ENCODE data around the gene TLE4. TPM values are rescaled to one million over a fixed set of nuclear protein-coding genes. Genes with fewer than 3 reads are reported as not detected.
"Not testable (repeated sequence)": the region's sequence is repeated elsewhere in the genome, so short reads cannot be mapped to it uniquely, and the experiment has no call there.

TLE4 gene
- total RNA-seq, 1 donor from 2014 or later = 62.6 TPM

- Mint-ChIP-seq H3K27me3 (no peaks in the 10 kb centered on the region), H3K36me3 (ENCODE audit: low read depth) (peaks cover 35% of the 10 kb centered on the region), H3K27ac (no peak overlapping the region), H3K4me1 (peaks cover 10% of the 10 kb centered on the region), H3K4me3 (no peak overlapping the region), H3K9me3 (peaks cover 9% of the 10 kb centered on the region)
- intact Hi-C loops (cut with micrococcal nuclease) = no loop called here
- DNase-seq (no peak), ATAC-seq (ENCODE audit: low read depth) (no peak)
- TF ChIP-seq CTCF (IDR thresholded peaks at IDR 0.05) = no peak
- ChIA-PET CTCF (no interaction called here), POLR2A (no interaction called here)
Observed at GRCh38 chr9:79637177-79637925, 65.6 kb downstream of the TLE4 start.

GRCh38 chr9:79638806-79639205 is 67.0 kb downstream of the TLE4 start:
- Mint-ChIP-seq H3K9me3 (peaks cover 19% of the 10 kb centered on the region), H3K27me3 (no peaks in the 10 kb centered on the region), H3K4me1 (peaks cover 10% of the 10 kb centered on the region), H3K36me3 (ENCODE audit: low read depth) (peaks cover 49% of the 10 kb centered on the region), H3K4me3 (no peak overlapping the region), H3K27ac (no peak overlapping the region)
- no peak for ATAC-seq (ENCODE audit: low read depth)
- ChIA-PET CTCF (no interaction called here), POLR2A (interaction anchor here (0.6 kb wide), 1 partner anchor 107 kb away, joined by 9 read pairs; no protein-coding TSS in a partner anchor)
- intact Hi-C loops (cut with micrococcal nuclease) = no loop called here
- no peak for TF ChIP-seq CTCF (IDR thresholded peaks at IDR 0.05)
- no peak for DNase-seq

GRCh38 chr9:79639354-79639753 is 67.6 kb downstream of the TLE4 start:
- Mint-ChIP-seq H3K4me1 (peaks cover 10% of the 10 kb centered on the region), H3K9me3 (peaks cover 24% of the 10 kb centered on the region), H3K4me3 (no peak overlapping the region), H3K36me3 (ENCODE audit: low read depth) (peaks cover 55% of the 10 kb centered on the region), H3K27ac (no peak overlapping the region), H3K27me3 (no peaks in the 10 kb centered on the region)
- DNase-seq (no peak), ATAC-seq (ENCODE audit: low read depth) (no peak)
- TF ChIP-seq CTCF (IDR thresholded peaks at IDR 0.05) = no peak
- POLR2A ChIA-PET = interaction anchor here (0.6 kb wide), 1 partner anchor 107 kb away, joined by 9 read pairs; no protein-coding TSS in a partner anchor
- CTCF ChIA-PET = no interaction called here
- intact Hi-C loops (cut with micrococcal nuclease) = no loop called here

GRCh38 chr9:79640067-79640466 is 68.3 kb downstream of the TLE4 start:
- H3K4me1 Mint-ChIP-seq; H3K27ac Mint-ChIP-seq; POLR2A ChIA-PET; H3K4me3 Mint-ChIP-seq; ATAC-seq (ENCODE audit: low read depth); DNase-seq; intact Hi-C loops (cut with micrococcal nuclease); H3K27me3 Mint-ChIP-seq; CTCF ChIA-PET: not testable (repeated sequence)
- Mint-ChIP-seq H3K36me3 (ENCODE audit: low read depth) (peaks cover 62% of the 10 kb centered on the region), H3K9me3 (peaks cover 24% of the 10 kb centered on the region)

GRCh38 chr9:79641070-79641469 is 69.3 kb downstream of the TLE4 start:
- CTCF ChIA-PET = no interaction called here
- no peak overlapping the region for H3K4me3 Mint-ChIP-seq
- no peak overlapping the region for H3K27ac Mint-ChIP-seq
- peaks cover 10% of the 10 kb centered on the region for H3K4me1 Mint-ChIP-seq
- peaks cover 24% of the 10 kb centered on the region for H3K9me3 Mint-ChIP-seq
- no peak for DNase-seq
- no peak for TF ChIP-seq CTCF (IDR thresholded peaks at IDR 0.05)
- H3K27me3 Mint-ChIP-seq = no peaks in the 10 kb centered on the region
- POLR2A ChIA-PET = no interaction called here
- intact Hi-C loops (cut with micrococcal nuclease) = no loop called here
- peaks cover 60% of the 10 kb centered on the region for H3K36me3 Mint-ChIP-seq (ENCODE audit: low read depth)
- ATAC-seq (ENCODE audit: low read depth) = no peak

Measured in activated B cell treated with CpG ODN at 0.5 μM for 24 hours (primary cell).